T-helper 22 cell (primary cell): Measurements from ENCODE around the gene EFNA4.

Experiments used
- DNase-seq: peaks from one replicate; pipeline ENCODE4 v3.0.0-alpha.2; 2020; ENCODE audit warnings: low read depth

Gene EFNA4

GRCh38 chr1:155033524-155033923, 30.0 kb upstream of the EFNA4 start, which contains the start of the genes DCST1 and DCST2:
DCST1 (plus strand) TSS chr1:155033824; CDS start chr1:155034037, 213 bp downstream.
DCST2 (minus strand) TSS chr1:155033781; CDS start chr1:155033701, 80 bp downstream.
- no peak for DNase-seq

- no peak for DNase-seq
Measured at GRCh38 chr1:155034318-155035208, 29.0 kb upstream of the EFNA4 start.

- no peak for DNase-seq
Measured at GRCh38 chr1:155035936-155036335, 27.6 kb upstream of the EFNA4 start.

DNA sequence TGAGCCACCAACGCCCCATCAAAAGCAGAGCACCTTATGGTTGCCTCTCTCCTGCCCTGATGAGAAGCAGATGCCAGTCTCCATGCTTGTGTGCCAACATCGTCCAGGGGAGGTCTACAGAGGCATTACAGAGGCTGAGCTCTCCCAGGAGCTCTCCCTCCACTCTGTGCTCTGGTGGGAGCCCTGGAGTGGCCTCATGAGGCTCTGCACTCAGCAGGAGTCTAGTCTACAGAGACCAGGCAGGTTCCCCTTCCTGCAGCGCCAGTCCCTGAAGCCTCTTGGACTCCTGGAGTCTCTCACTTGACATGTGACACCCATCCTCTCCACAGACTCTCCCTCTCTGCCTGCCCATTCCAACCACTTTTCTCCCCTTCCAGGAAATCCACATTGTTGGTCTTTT, 26.5 kb upstream of the EFNA4 start:
- no peak for DNase-seq

GRCh38 chr1:155037851-155038441, 25.6 kb upstream of the EFNA4 start:
- DNase-seq = no peak

GRCh38 chr1:155038602-155039307, 24.8 kb upstream of the EFNA4 start:
- no peak for DNase-seq

DNA sequence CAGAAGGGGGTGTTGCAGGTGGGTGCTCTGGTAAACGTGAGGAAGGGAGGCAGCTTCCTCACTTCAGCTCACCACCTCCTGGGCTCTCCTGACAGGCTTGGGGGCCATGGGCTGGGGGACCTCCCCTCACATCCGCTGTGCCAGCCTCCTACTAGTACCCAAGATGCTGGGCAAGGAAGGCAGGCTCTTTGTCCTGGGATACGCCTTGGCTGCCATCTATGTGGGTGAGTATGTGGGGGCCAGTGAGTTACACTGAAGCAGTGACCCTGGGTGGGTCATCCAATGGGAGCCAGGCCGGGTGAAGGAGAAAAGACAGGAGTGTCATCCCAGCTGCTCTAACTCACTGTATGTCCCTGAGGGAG, 24.3 kb upstream of the EFNA4 start:
- DNase-seq = no peak

DNA sequence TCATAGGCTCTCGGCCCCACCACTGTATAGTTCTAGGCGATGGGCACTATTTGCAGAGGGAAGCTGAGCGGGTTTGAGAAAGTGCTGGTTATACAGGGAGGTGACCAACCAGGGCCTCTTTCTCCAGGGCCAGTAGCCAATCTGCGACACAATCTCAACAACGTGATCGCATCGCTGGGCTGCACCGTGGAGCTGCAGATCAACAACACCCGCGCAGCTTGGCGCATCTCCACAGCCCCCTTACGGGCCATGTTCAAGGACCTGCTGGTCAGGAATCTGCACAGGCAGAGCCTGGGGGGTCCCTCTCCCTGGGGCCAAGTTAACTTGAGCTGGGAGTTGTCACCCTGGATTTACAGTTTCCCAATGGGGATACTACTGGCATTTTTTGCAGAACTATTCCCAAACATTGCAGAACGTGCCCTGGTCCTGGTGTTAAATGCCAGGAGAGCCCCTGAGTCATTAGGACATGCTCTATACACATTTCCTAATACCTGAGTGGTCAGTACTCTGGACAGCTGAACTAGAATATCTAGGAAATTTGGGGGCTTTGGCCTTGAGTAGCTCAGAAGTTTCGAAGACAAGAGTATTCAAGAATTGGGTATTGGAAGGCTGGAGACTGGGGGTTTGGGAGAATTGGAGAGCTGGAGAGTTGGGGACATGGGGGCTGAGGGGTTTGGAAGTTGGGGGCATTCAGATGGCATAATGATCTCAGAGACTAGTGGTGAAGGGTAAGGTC, 23.0 kb upstream of the EFNA4 start:
- no peak for DNase-seq

- no peak for DNase-seq
Measured at GRCh38 chr1:155042789-155043188, 20.8 kb upstream of the EFNA4 start.

DNA sequence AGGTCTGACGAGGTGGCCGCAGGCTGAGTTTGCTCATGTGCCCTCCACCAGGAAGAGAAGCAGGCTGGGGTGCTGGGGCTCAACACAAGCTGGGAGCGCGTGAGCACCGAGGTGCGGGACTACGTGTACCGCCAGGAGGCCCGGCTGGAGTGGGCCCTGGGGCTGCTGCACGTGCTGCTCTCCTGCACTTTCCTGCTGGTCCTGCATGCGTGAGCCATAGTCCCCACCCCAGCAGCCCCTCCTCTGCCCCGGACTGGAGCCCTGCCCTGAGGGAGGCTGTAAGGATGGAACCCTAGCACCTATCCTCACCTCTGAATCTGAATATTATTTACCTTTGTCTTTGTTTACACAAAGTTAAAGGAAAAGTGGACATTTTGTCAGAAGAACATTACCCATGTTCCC, 20.2 kb upstream of the EFNA4 start:
- no peak for DNase-seq

- no peak for DNase-seq
Measured at GRCh38 chr1:155043793-155044192, 19.7 kb upstream of the EFNA4 start.

- DNase-seq = no peak
Measured at GRCh38 chr1:155044365-155044764, 19.2 kb upstream of the EFNA4 start.

DNA sequence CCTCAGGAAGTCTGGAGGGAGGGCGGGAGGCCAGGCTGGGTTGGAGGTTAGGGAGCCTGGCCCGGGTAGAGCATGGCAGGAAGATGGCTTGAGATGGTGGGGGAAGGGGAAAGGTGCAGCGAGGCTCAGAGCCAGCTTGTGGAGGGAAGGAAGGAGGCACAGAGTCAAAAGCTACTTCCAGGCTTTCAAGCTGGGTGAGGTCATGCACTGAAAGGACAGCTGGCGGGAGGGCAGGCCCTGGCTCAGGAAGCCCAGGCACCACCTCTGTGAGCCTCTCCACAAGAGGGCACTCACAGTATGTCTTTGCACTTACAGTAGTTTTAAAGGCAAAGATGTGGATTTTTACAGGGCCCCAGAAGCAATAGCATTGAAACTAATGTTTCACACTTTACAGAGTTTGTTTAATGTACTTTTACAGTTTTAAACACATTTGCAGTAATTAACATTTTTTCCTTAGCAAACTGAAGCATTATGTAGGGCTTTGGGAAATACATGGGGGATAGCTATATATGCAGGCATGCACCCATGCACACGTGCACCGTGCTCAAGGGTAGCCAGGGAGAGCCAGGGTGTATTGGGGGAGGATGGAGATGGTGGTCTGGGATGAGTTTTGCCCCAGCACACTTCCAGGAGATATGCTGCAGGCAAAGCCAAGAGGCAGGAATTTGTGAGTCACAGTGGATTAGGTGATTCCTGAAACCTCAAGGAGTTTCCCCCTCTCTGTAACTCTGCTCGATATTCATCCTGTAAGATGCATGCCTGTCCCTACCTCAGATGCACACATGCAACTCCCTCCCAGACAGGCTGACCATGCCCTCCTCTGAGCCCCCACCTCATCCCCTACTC, 18.5 kb upstream of the EFNA4 start:
- DNase-seq = peak; percentile 20

- DNase-seq = no peak
Measured at GRCh38 chr1:155048449-155049334, 14.8 kb upstream of the EFNA4 start.

- no peak for DNase-seq
Measured at GRCh38 chr1:155049651-155050559, 13.6 kb upstream of the EFNA4 start.

- peak; percentile 68 for DNase-seq
Measured at GRCh38 chr1:155050560-155051341, 12.8 kb upstream of the EFNA4 start, which contains the start of gene ADAM15. ADAM15 (plus strand) TSS chr1:155051316; CDS start chr1:155051387, 71 bp downstream.

DNA sequence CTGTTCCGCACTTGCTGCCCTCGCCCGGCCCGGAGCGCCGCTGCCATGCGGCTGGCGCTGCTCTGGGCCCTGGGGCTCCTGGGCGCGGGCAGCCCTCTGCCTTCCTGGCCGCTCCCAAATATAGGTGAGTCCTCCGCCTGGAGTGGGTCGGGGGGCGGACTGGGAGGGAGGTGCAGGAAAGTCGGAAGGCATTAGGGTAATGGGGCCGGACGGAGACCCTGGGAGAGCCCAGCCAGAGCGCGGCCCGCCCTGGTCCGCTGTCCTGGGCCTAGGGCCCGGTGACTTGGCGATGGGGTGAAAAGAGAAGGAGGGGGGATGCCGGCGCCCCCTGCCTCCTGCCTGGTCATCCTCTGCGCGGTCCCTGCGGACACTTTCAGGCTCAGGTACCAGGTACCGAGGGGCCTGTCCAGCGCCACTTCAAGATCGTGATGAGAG, 12.2 kb upstream of the EFNA4 start:
- no peak for DNase-seq

DNA sequence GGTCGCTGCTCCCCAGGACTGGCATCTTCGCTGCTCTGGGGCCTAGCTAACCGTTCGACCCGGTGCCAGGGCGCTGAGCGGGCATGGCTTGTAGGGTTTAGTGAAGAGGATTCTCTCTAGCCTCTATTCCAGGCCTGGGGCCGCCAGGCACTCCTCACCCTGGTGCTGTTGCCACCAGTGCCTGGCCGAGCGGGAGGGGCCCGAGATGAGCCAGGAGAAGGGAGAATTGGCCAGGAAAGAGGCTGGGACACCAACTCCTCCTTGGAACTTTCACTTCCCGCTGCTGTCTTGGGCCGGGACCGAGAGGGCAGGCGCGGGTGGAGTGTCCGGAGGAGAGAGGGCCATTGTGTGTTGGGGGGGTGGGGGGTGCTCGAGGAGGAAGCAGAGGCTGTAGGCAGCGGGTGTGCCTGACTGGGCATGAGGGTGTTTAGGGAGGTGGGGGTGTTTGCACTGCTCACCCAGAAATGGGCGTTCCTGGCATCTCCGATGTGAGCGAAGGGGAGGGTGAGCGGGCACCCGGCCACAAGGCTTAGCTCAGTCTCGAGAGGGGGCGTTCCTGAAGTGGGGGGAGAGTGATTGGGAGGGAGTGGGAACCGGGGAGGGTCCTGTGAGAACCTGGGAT, 11.7 kb upstream of the EFNA4 start:
- peak; percentile 29 for DNase-seq
